ENCODE results near the gene PHGDH. TPM values are rescaled to one million over a fixed set of nuclear protein-coding genes. Genes with fewer than 3 reads are reported as not detected.

PHGDH gene
- polyA plus RNA-seq, 1 donor (not counting 4 experiments of a cell fraction or from before 2014, with no cell fraction given) = 40.3 TPM

GRCh38 chr1:119664067-119664466, 47.7 kb upstream of the PHGDH start:
- no peaks in the 10 kb centered on the region for H3K4me1 ChIP-seq (ENCODE audit: control insufficient read depth, extremely low read depth, insufficient read depth, low read length)
- no peaks in the 10 kb centered on the region for H4K20me1 ChIP-seq (ENCODE audit: control insufficient read depth, extremely low read depth, insufficient read depth, low read length)
- DNase-seq (ENCODE audit: low read depth, low spot score) = no peak
- no peak overlapping the region for H2AFZ ChIP-seq (ENCODE audit: control insufficient read depth, low read length)
- no peak overlapping the region for H3K9ac ChIP-seq (ENCODE audit: control insufficient read depth, extremely low read depth, insufficient read depth, low read length)
- no peaks in the 10 kb centered on the region for H3K36me3 ChIP-seq (ENCODE audit: control insufficient read depth in 2 of 2, extremely low read depth in 1 of 2, insufficient read depth in 2 of 2, low read length in 2 of 2)
- FAIRE-seq = no peak
- TF ChIP-seq EZH2 (IDR thresholded peaks at IDR 0.05; ENCODE audit: low read length) (no peak), CTCF (optimal IDR thresholded peaks at IDR 0.05 in 1 of 3, IDR thresholded peaks at IDR 0.05 in 1 of 3, conservative IDR thresholded peaks at IDR 0.05 in 1 of 3; ENCODE audit: extremely low read depth in 1 of 3, insufficient read depth in 2 of 3, low read length in 3 of 3) (no peak)
- H3K9me3 ChIP-seq (ENCODE audit: control insufficient read depth, low read depth, low read length) = no peaks in the 10 kb centered on the region
- no peaks in the 10 kb centered on the region for H3K9me1 ChIP-seq (ENCODE audit: control insufficient read depth, extremely low read depth, insufficient read depth, low read length)
- H3K27me3 ChIP-seq (ENCODE audit: control insufficient read depth, extremely low read depth, insufficient read depth, low read length) = no peaks in the 10 kb centered on the region
- no peak overlapping the region for H3K4me3 ChIP-seq (ENCODE audit: control insufficient read depth in 2 of 3, extremely low read depth in 1 of 3, insufficient read depth in 2 of 3, low read depth in 1 of 3, low read length in 3 of 3)
- no peak overlapping the region for H3K27ac ChIP-seq (ENCODE audit: control insufficient read depth, insufficient read depth, low read length)
- H3K4me2 ChIP-seq (ENCODE audit: control insufficient read depth, extremely low read depth, insufficient read depth, low read depth, low read length) = no peak overlapping the region
- dilution Hi-C loops (cut with MboI; ENCODE audit: extremely low pct_ligation_motif_present, low sequenced_read_pairs) = no loop called here
- no peaks in the 10 kb centered on the region for H3K79me2 ChIP-seq (ENCODE audit: control insufficient read depth, insufficient read depth, low read length)

GRCh38 chr1:119667173-119667572, 44.6 kb upstream of the PHGDH start:
- FAIRE-seq (no peak), DNase-seq (ENCODE audit: low read depth, low spot score) (no peak)
- no peak overlapping the region for H3K9ac ChIP-seq (ENCODE audit: control insufficient read depth, extremely low read depth, insufficient read depth, low read length)
- no peak overlapping the region for H3K4me3 ChIP-seq (ENCODE audit: control insufficient read depth in 2 of 3, extremely low read depth in 1 of 3, insufficient read depth in 2 of 3, low read depth in 1 of 3, low read length in 3 of 3)
- H2AFZ ChIP-seq (ENCODE audit: control insufficient read depth, low read length) = no peak overlapping the region
- H3K9me1 ChIP-seq (ENCODE audit: control insufficient read depth, extremely low read depth, insufficient read depth, low read length) = no peaks in the 10 kb centered on the region
- H4K20me1 ChIP-seq (ENCODE audit: control insufficient read depth, extremely low read depth, insufficient read depth, low read length) = no peaks in the 10 kb centered on the region
- H3K9me3 ChIP-seq (ENCODE audit: control insufficient read depth, low read depth, low read length) = no peaks in the 10 kb centered on the region
- TF ChIP-seq CTCF (optimal IDR thresholded peaks at IDR 0.05 in 1 of 3, IDR thresholded peaks at IDR 0.05 in 1 of 3, conservative IDR thresholded peaks at IDR 0.05 in 1 of 3; ENCODE audit: extremely low read depth in 1 of 3, insufficient read depth in 2 of 3, low read length in 3 of 3) = no peak
- no peak for TF ChIP-seq EZH2 (IDR thresholded peaks at IDR 0.05; ENCODE audit: low read length)
- no peak overlapping the region for H3K4me2 ChIP-seq (ENCODE audit: control insufficient read depth, extremely low read depth, insufficient read depth, low read depth, low read length)
- no peaks in the 10 kb centered on the region for H3K36me3 ChIP-seq (ENCODE audit: control insufficient read depth in 2 of 2, extremely low read depth in 1 of 2, insufficient read depth in 2 of 2, low read length in 2 of 2)
- H3K79me2 ChIP-seq (ENCODE audit: control insufficient read depth, insufficient read depth, low read length) = no peaks in the 10 kb centered on the region
- no peaks in the 10 kb centered on the region for H3K27me3 ChIP-seq (ENCODE audit: control insufficient read depth, extremely low read depth, insufficient read depth, low read length)
- H3K4me1 ChIP-seq (ENCODE audit: control insufficient read depth, extremely low read depth, insufficient read depth, low read length) = no peaks in the 10 kb centered on the region
- H3K27ac ChIP-seq (ENCODE audit: control insufficient read depth, insufficient read depth, low read length) = no peak overlapping the region
- dilution Hi-C loops (cut with MboI; ENCODE audit: extremely low pct_ligation_motif_present, low sequenced_read_pairs) = no loop called here

Measured in keratinocyte (primary cell).